Keratinocyte (primary cell): ENCODE data around the gene CKS1B. TPM values are rescaled to one million over a fixed set of nuclear protein-coding genes. Genes with fewer than 3 reads are reported as not detected.

Source experiments
- DNase-seq: peaks from one replicate; pipeline ENCODE4 v3.0.0-alpha.2; 2011; ENCODE audit warnings: low read depth, missing footprints, low spot score
- FAIRE-seq: peaks from 2 replicates; lab custom pipeline; 2011; peaks lifted over from hg19 to GRCh38; lab: Jason Lieb, UNC
- H2AFZ ChIP-seq: 2 replicates; pipeline ENCODE4 v1.6.0; 2012; ENCODE audit warnings: low read length, control low read depth, inconsistent platforms; ENCODE audit not compliant: control insufficient read depth
- H3K27ac ChIP-seq: 2 replicates; pipeline ENCODE4 v1.5.1; 2011; ENCODE audit warnings: low read length; ENCODE audit not compliant: control insufficient read depth, insufficient read depth
- H3K27me3 ChIP-seq: 3 replicates; pipeline ENCODE4 v1.6.0; 2011; ENCODE audit warnings: low read length; ENCODE audit not compliant: control insufficient read depth, insufficient read depth; ENCODE audit errors: extremely low read depth
- H3K36me3 ChIP-seq, 2 experiments: 2 replicates in 1 of 2; 3 replicates in 1 of 2; pipeline ENCODE4 v1.5.1; 2011; ENCODE audit warnings: low read length in 2 of 2, mild to moderate bottlenecking in 1 of 2; ENCODE audit not compliant: control insufficient read depth in 2 of 2, insufficient read depth in 2 of 2; ENCODE audit errors: extremely low read depth in 1 of 2
- H3K4me1 ChIP-seq: 3 replicates; pipeline ENCODE4 v1.5.1; 2011; ENCODE audit warnings: low read length; ENCODE audit not compliant: control insufficient read depth, insufficient read depth; ENCODE audit errors: extremely low read depth
- H3K4me2 ChIP-seq: 3 replicates; pipeline ENCODE4 v1.6.0; 2011; ENCODE audit warnings: low read depth, low read length; ENCODE audit not compliant: control insufficient read depth, insufficient read depth; ENCODE audit errors: extremely low read depth
- H3K4me3 ChIP-seq, 3 experiments: fragments of 200-600 bp in 1 of 3; sonication (generic) in 1 of 3; 2 replicates in 2 of 3; 3 replicates in 1 of 3; pipeline ENCODE4 v1.5.1; 2011 to 2016; ENCODE audit warnings: low read length in 3 of 3, mild to moderate bottlenecking in 3 of 3, control low read depth in 2 of 3, inconsistent platforms in 1 of 3, low read depth in 1 of 3, mixed read lengths in 1 of 3, mixed run types in 1 of 3, moderate library complexity in 1 of 3; ENCODE audit not compliant: control insufficient read depth in 2 of 3, insufficient read depth in 2 of 3; ENCODE audit errors: extremely low read depth in 1 of 3
- H3K79me2 ChIP-seq: 2 replicates; pipeline ENCODE4 v1.6.0; 2012; ENCODE audit warnings: low read length; ENCODE audit not compliant: control insufficient read depth, insufficient read depth
- H3K9ac ChIP-seq: 3 replicates; pipeline ENCODE4 v1.6.0; 2011; ENCODE audit warnings: low read length; ENCODE audit not compliant: control insufficient read depth, insufficient read depth; ENCODE audit errors: extremely low read depth
- H3K9me1 ChIP-seq: 3 replicates; pipeline ENCODE4 v1.6.0; 2011; ENCODE audit warnings: low read length; ENCODE audit not compliant: control insufficient read depth, insufficient read depth; ENCODE audit errors: extremely low read depth
- H3K9me3 ChIP-seq: 2 replicates; pipeline ENCODE4 v1.5.1; 2012; ENCODE audit warnings: low read depth, low read length; ENCODE audit not compliant: control insufficient read depth
- H4K20me1 ChIP-seq: 3 replicates; pipeline ENCODE4 v1.6.0; 2011; ENCODE audit warnings: low read length; ENCODE audit not compliant: control insufficient read depth, insufficient read depth; ENCODE audit errors: extremely low read depth
- CTCF ChIP-seq, 3 experiments: IDR thresholded peaks in 1 of 3; conservative IDR thresholded peaks in 1 of 3; optimal IDR thresholded peaks in 1 of 3; 2 replicates in 2 of 3; 3 replicates in 1 of 3; pipeline versions ENCODE3 to v1.5.1; 2011; ENCODE audit warnings: low read length in 3 of 3, mild to moderate bottlenecking in 3 of 3, moderate library complexity in 2 of 3, control low read depth in 1 of 3, inconsistent platforms in 1 of 3; ENCODE audit not compliant: insufficient read depth in 2 of 3; ENCODE audit errors: extremely low read depth in 1 of 3
- EZH2 ChIP-seq: IDR thresholded peaks from one replicate; pipeline ENCODE4 v1.6.1; 2012; ENCODE audit warnings: inconsistent platforms, mild to moderate bottlenecking, low read length, moderate library complexity
- dilution Hi-C: fragments of 300-500 bp; cut with MboI; formaldehyde crosslinking; loops from one replicate; pipeline ENCODE4 v1.7.0; 2020; ENCODE audit warnings: low sequenced_read_pairs; ENCODE audit not compliant: extremely low pct_ligation_motif_present
- polyA plus RNA-seq, 5 experiments: library from polyadenylated mRNA; depleted of rRNA in 3 of 5; stranded (reverse) in 3 of 5; stranded (forward) in 1 of 5; unstranded in 1 of 5; fragments of >200 nt; gene quantifications; 1 replicate in 1 of 5; 2 replicates in 3 of 5; 3 replicates in 1 of 5; pipeline versions ENCODE4 v1.2.1 to v1.2.3, GENCODE V29; 2011 to 2012; ENCODE audit warnings: missing spikeins in 2 of 5, low read depth in 1 of 5, low replicate concordance in 1 of 5

Gene CKS1B
- polyA plus RNA-seq, 1 donor (not counting 4 experiments of a cell fraction or from before 2014, with no cell fraction given): 300 TPM

GRCh38 chr1:155003227-155003765 is 28.8 kb downstream of the CKS1B start:
- peak overlapping the region; percentile 81 for H3K27ac ChIP-seq
- H3K27me3 ChIP-seq: no peaks in the 10 kb centered on the region
- H3K79me2 ChIP-seq: peaks cover 54% of the 10 kb centered on the region
- no peak overlapping the region for H2AFZ ChIP-seq
- DNase-seq (no peak), FAIRE-seq (no peak)
- H3K4me3 ChIP-seq: peak overlapping the region; percentile 81 to 99 (median 81)
- dilution Hi-C loops: no loop called here
- H3K9ac ChIP-seq: peak overlapping the region; percentile 89
- peak overlapping the region; percentile 92 for H3K4me2 ChIP-seq
- H3K4me1 ChIP-seq: peaks cover 55% of the 10 kb centered on the region
- peaks cover 1 to 15% of the 10 kb centered on the region in 2 experiments for H3K36me3 ChIP-seq
- H3K9me3 ChIP-seq: no peaks in the 10 kb centered on the region
- H3K9me1 ChIP-seq: no peaks in the 10 kb centered on the region
- no peaks in the 10 kb centered on the region for H4K20me1 ChIP-seq
- no peak for TF ChIP-seq EZH2
- no peak for TF ChIP-seq CTCF (optimal IDR thresholded peaks at IDR 0.05 in 1 of 3, IDR thresholded peaks at IDR 0.05 in 1 of 3, conservative IDR thresholded peaks at IDR 0.05 in 1 of 3; ENCODE audit: extremely low read depth in 1 of 3, insufficient read depth in 2 of 3, low read length in 3 of 3)

DNA sequence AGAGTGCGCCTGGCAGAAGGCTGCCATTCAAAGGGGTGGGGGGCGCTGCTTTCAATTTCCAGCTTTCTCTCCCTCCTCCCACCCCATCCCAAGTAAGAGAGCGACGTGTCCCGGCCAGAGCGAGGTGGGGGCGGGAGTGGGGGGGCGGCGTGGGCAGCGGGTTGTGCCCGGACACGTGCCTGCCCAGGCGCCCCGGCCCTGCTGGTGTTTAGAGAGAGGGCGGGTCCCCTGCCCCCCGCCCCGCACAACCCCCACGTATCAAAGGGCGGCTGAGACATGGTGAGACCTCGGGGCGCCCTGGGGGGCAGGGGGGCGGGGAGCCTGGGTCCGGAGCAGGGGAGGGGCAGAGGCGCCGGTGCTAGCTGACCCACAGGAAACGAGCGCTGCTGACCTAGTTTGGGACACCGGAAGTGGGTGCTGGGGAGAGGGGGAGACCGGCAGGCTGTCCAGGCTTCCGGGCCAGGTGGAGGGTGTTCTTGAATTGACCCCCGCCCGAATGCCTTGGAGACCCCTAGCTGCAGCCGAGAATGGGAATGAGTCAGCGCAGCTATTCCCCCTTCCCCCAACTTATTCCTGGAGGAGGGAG is 29.4 kb downstream of the CKS1B start:
- TF ChIP-seq EZH2 (no peak), CTCF (optimal IDR thresholded peaks at IDR 0.05 in 1 of 3, IDR thresholded peaks at IDR 0.05 in 1 of 3, conservative IDR thresholded peaks at IDR 0.05 in 1 of 3; ENCODE audit: extremely low read depth in 1 of 3, insufficient read depth in 2 of 3, low read length in 3 of 3) (no peak)
- H3K27ac ChIP-seq: peak overlapping the region; percentile 81
- FAIRE-seq (no peak), DNase-seq (no peak)
- H3K9me3 ChIP-seq: no peaks in the 10 kb centered on the region
- peak overlapping the region; percentile 89 for H3K9ac ChIP-seq
- peak overlapping the region; percentile 81 to 99 (median 81) for H3K4me3 ChIP-seq
- no peaks in the 10 kb centered on the region for H3K9me1 ChIP-seq
- peaks cover 60% of the 10 kb centered on the region for H3K4me1 ChIP-seq
- peaks cover 1 to 15% of the 10 kb centered on the region in 2 experiments for H3K36me3 ChIP-seq
- H4K20me1 ChIP-seq: no peaks in the 10 kb centered on the region
- dilution Hi-C loops: no loop called here
- no peak overlapping the region for H2AFZ ChIP-seq
- H3K4me2 ChIP-seq: peak overlapping the region; percentile 92
- no peaks in the 10 kb centered on the region for H3K27me3 ChIP-seq
- peaks cover 58% of the 10 kb centered on the region for H3K79me2 ChIP-seq
